ENCODE results near the gene ACOT9.
A peak's percentile ranks its signal among the peaks of the same experiment; 100 is the strongest.
"Not testable (repeated sequence)": the region's sequence is repeated elsewhere in the genome, so short reads cannot be mapped to it uniquely, and the experiment has no call there.

Gene ACOT9

GRCh38 chrX:23692166-23692565, 50.9 kb downstream of the ACOT9 start:
- no peak for DNase-seq (ENCODE audit: low spot score)

- DNase-seq (ENCODE audit: low spot score), result not testable (repeated sequence)
Observed at GRCh38 chrX:23676486-23676885, 66.6 kb downstream of the ACOT9 start.

GRCh38 chrX:23673108-23673507, 70.0 kb downstream of the ACOT9 start:
- DNase-seq (ENCODE audit: low spot score), result no peak

- DNase-seq (ENCODE audit: low spot score), result no peak
Observed at GRCh38 chrX:23670528-23670927, 72.5 kb downstream of the ACOT9 start.

- no peak for DNase-seq (ENCODE audit: low spot score)
Observed at GRCh38 chrX:23668335-23668734, 74.7 kb downstream of the ACOT9 start.

- peak; percentile 69 for DNase-seq (ENCODE audit: low spot score)
Observed at GRCh38 chrX:23667239-23668177, 75.6 kb downstream of the ACOT9 start, which contains the start of gene PRDX4. Gene PRDX4 (plus strand): TSS chrX:23667493. CDS start chrX:23667571, 78 bp downstream.

- no peak for DNase-seq (ENCODE audit: low spot score)
Observed at GRCh38 chrX:23666282-23666681, 76.8 kb downstream of the ACOT9 start.

- DNase-seq (ENCODE audit: low spot score), result no peak
Observed at GRCh38 chrX:23664496-23664895, 78.6 kb downstream of the ACOT9 start.

- no peak for DNase-seq (ENCODE audit: low spot score)
Observed at GRCh38 chrX:23662853-23663252, 80.2 kb downstream of the ACOT9 start.

GRCh38 chrX:23662187-23662586, 80.9 kb downstream of the ACOT9 start:
- peak; percentile 36 for DNase-seq (ENCODE audit: low spot score)

GRCh38 chrX:23661671-23662070, 81.4 kb downstream of the ACOT9 start:
- DNase-seq (ENCODE audit: low spot score), result no peak

- DNase-seq (ENCODE audit: low spot score), result no peak
Observed at GRCh38 chrX:23660766-23661132, 82.3 kb downstream of the ACOT9 start.

GRCh38 chrX:23660083-23660765, 82.9 kb downstream of the ACOT9 start:
- not testable (repeated sequence) for DNase-seq (ENCODE audit: low spot score)

GRCh38 chrX:23659339-23659738, 83.7 kb downstream of the ACOT9 start:
- DNase-seq (ENCODE audit: low spot score), result no peak

GRCh38 chrX:23656684-23657083, 86.4 kb downstream of the ACOT9 start:
- no peak for DNase-seq (ENCODE audit: low spot score)

- no peak for DNase-seq (ENCODE audit: low spot score)
Observed at GRCh38 chrX:23656091-23656490, 87.0 kb downstream of the ACOT9 start.
